OCI-LY3 (cell line): ENCODE measurements around the gene FOXB2.

Experiments used
- H2AFZ ChIP-seq: fragments of 200-600, 300-600 bp; shearing (Covaris generic); 2 replicates; pipeline ENCODE4 v1.6.0; 2014; ENCODE audit warnings: antibody characterized with exemption, low read depth, low read length
- H3K27ac ChIP-seq: fragments of 200-600, 300-600 bp; sonication (generic); 2 replicates; pipeline ENCODE4 v1.5.1; 2014; ENCODE audit warnings: mild to moderate bottlenecking, low read length, moderate library complexity, mixed read lengths
- H3K27me3 ChIP-seq: fragments of 200-600, 300-600 bp; sonication (generic); 2 replicates; pipeline ENCODE4 v1.6.1; 2014; ENCODE audit warnings: low read depth, low read length, mixed read lengths
- H3K36me3 ChIP-seq: fragments of 200-600, 300-600 bp; sonication (generic); replicated peaks from 2 replicates; pipeline ENCODE3; 2014; ENCODE audit warnings: low read depth, low read length, mixed read lengths
- H3K4me1 ChIP-seq: fragments of 300-600, 200-600 bp; sonication (generic); 2 replicates; pipeline ENCODE4 v1.6.1; 2014; ENCODE audit warnings: low read length, mixed read lengths
- H3K4me2 ChIP-seq: fragments of 200-600, 300-600 bp; sonication (generic); 2 replicates; pipeline ENCODE4 v1.6.1; 2014; ENCODE audit warnings: low read length, mixed read lengths
- H3K4me3 ChIP-seq: fragments of 300-600, 200-600 bp; sonication (generic); 2 replicates; pipeline ENCODE4 v1.5.1; 2014; ENCODE audit warnings: antibody characterized with exemption, mild to moderate bottlenecking, low read length, moderate library complexity
- H3K79me2 ChIP-seq: fragments of 300-600, 200-600 bp; shearing (Covaris generic); 2 replicates; pipeline ENCODE4 v1.6.1; 2014; ENCODE audit warnings: mild to moderate bottlenecking, low read length, mixed read lengths
- H3K9ac ChIP-seq: fragments of 300-600, 200-600 bp; shearing (Covaris generic); 2 replicates; pipeline ENCODE4 v1.6.0; 2014; ENCODE audit warnings: mild to moderate bottlenecking, low read length, moderate library complexity
- H3K9me3 ChIP-seq: fragments of 200-600, 300-600 bp; shearing (Covaris generic); 2 replicates; pipeline ENCODE4 v1.6.1; 2014; ENCODE audit warnings: low read length, mixed read lengths; ENCODE audit not compliant: insufficient read depth
- H4K20me1 ChIP-seq: fragments of 200-600, 300-600 bp; sonication (generic); 2 replicates; pipeline ENCODE4 v1.6.1; 2016; ENCODE audit warnings: low read length, mixed read lengths; ENCODE audit not compliant: insufficient read depth
- EZH2phosphoT487 ChIP-seq: fragments of 200-600 bp; shearing (Covaris generic); IDR thresholded peaks from 2 replicates; pipeline ENCODE4 v1.6.1; 2018; ENCODE audit warnings: antibody characterized with exemption, mixed run types, low read depth
- TF ChIP-seq, protein P1 (sequence below): fragments of 200-600, 300-600 bp; sonication (generic); IDR thresholded peaks from 2 replicates; pipeline ENCODE4 v1.5.1; 2014; ENCODE audit warnings: antibody characterized with exemption, low read length, low read depth

FOXB2 gene

DNA sequence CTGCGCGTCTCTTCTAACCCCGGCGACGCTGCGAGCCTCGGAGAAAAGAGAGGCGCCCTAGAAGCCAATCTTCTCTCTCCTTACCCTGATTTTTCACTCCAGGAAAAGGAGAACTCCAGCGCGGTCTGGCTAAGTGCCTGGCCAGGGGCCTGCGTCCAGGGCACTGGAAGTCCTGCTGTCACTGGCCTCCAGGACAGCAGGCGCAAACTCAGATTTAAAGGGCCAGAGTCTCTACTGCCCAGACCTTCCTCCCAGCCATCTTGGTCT is 553 bp upstream of the FOXB2 start:
- H3K4me2 ChIP-seq, result no peak overlapping the region
- H3K4me1 ChIP-seq, result no peaks in the 10 kb centered on the region
- H3K9ac ChIP-seq, result no peak overlapping the region
- H3K9me3 ChIP-seq, result no peaks in the 10 kb centered on the region
- H4K20me1 ChIP-seq, result no peaks in the 10 kb centered on the region
- no peaks in the 10 kb centered on the region for H3K36me3 ChIP-seq
- TF ChIP-seq, protein P1, sequence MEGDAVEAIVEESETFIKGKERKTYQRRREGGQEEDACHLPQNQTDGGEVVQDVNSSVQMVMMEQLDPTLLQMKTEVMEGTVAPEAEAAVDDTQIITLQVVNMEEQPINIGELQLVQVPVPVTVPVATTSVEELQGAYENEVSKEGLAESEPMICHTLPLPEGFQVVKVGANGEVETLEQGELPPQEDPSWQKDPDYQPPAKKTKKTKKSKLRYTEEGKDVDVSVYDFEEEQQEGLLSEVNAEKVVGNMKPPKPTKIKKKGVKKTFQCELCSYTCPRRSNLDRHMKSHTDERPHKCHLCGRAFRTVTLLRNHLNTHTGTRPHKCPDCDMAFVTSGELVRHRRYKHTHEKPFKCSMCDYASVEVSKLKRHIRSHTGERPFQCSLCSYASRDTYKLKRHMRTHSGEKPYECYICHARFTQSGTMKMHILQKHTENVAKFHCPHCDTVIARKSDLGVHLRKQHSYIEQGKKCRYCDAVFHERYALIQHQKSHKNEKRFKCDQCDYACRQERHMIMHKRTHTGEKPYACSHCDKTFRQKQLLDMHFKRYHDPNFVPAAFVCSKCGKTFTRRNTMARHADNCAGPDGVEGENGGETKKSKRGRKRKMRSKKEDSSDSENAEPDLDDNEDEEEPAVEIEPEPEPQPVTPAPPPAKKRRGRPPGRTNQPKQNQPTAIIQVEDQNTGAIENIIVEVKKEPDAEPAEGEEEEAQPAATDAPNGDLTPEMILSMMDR, result no peak
- TF ChIP-seq EZH2phosphoT487, result no peak
- no peaks in the 10 kb centered on the region for H3K79me2 ChIP-seq
- no peak overlapping the region for H2AFZ ChIP-seq
- H3K27ac ChIP-seq, result no peak overlapping the region
- no peak overlapping the region for H3K4me3 ChIP-seq
- no peaks in the 10 kb centered on the region for H3K27me3 ChIP-seq

DNA sequence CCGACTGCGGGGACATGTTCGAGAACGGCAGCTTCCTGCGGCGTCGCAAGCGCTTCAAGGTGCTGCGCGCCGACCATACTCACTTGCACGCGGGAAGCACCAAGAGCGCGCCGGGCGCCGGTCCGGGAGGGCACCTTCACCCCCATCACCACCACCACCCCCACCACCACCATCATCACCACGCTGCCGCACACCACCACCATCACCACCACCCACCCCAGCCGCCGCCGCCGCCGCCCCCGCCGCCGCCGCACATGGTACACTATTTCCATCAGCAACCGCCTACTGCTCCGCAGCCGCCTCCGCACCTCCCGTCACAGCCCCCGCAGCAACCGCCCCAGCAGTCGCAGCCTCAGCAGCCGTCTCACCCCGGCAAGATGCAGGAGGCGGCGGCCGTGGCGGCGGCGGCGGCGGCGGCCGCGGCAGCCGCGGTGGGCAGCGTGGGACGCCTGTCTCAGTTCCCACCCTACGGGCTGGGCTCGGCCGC is 514 bp downstream of the FOXB2 start:
- TF ChIP-seq EZH2phosphoT487, result no peak
- TF ChIP-seq, protein P1, result no peak
- no peak overlapping the region for H3K9ac ChIP-seq
- no peak overlapping the region for H3K27ac ChIP-seq
- H3K36me3 ChIP-seq, result no peaks in the 10 kb centered on the region
- H3K27me3 ChIP-seq, result no peaks in the 10 kb centered on the region
- H3K9me3 ChIP-seq, result no peaks in the 10 kb centered on the region
- H3K4me3 ChIP-seq, result no peak overlapping the region
- H3K4me1 ChIP-seq, result no peaks in the 10 kb centered on the region
- H3K4me2 ChIP-seq, result no peak overlapping the region
- H4K20me1 ChIP-seq, result no peaks in the 10 kb centered on the region
- no peaks in the 10 kb centered on the region for H3K79me2 ChIP-seq
- H2AFZ ChIP-seq, result no peak overlapping the region

DNA sequence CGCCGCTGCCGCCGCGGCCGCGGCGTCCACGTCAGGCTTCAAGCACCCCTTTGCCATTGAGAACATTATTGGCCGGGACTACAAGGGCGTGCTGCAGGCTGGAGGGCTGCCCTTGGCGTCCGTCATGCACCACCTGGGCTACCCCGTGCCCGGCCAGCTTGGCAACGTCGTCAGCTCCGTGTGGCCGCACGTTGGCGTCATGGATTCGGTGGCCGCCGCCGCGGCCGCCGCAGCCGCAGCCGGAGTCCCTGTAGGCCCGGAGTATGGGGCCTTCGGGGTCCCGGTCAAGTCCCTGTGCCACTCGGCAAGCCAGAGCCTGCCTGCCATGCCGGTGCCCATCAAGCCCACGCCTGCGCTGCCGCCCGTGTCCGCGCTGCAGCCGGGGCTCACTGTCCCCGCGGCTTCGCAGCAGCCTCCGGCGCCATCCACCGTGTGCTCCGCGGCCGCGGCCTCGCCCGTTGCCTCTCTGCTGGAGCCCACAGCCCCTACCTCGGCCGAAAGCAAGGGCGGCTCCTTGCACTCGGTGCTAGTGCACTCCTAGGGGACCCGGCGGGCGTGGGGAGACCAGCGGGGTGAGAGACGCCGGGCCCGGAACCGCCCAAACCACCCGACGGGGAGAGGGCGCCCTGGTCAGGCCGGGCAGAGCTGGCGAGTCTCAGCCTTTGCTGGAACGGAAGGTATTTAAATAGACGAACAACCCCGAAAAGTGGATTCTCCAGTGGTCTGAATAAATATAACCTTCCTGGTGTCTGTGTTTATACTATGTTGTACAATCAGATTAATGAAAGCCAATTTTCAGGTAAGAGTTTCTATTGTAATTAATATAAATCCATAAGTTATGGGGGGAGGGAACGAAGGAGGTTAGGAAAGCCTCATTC is 1.2 kb downstream of the FOXB2 start:
- TF ChIP-seq, protein P1, result no peak
- TF ChIP-seq EZH2phosphoT487, result no peak

DNA sequence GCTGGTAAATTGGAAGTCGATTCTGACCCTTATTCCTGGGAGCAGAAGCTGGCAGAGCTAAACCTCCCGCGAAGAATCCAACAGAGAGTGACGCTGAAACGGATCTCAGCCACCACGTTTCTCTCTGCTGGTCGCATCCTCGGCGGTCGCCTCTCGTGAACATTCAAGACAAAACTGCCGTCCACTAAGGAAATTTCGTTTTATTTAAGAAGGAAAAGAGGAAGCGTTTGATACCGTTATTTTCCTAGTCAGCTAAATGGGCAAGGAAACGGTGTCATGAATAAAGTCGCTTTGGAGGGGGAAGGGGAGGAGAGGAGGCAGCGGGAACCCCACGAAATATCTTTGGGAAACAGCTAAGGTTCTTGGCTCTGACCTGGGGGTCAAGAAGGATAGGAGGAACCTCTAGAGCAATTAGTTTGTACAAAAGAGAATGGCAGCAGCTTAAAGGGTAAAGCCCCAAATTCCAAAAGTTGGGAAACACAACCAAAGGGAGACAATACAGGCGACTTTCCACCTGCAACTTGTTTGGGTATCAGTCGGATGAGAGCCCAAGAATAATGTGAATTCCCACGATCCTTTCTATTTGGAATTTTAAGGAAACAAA is 1.9 kb downstream of the FOXB2 start:
- no peak overlapping the region for H2AFZ ChIP-seq
- H3K9ac ChIP-seq, result no peak overlapping the region
- TF ChIP-seq EZH2phosphoT487, result no peak
- no peak overlapping the region for H3K4me2 ChIP-seq
- H3K27me3 ChIP-seq, result no peaks in the 10 kb centered on the region
- H3K36me3 ChIP-seq, result no peaks in the 10 kb centered on the region
- no peaks in the 10 kb centered on the region for H3K79me2 ChIP-seq
- H3K9me3 ChIP-seq, result no peaks in the 10 kb centered on the region
- H3K4me1 ChIP-seq, result no peaks in the 10 kb centered on the region
- H3K4me3 ChIP-seq, result no peak overlapping the region
- no peaks in the 10 kb centered on the region for H4K20me1 ChIP-seq
- no peak overlapping the region for H3K27ac ChIP-seq

More for the DNA sequence above, 1.2 kb downstream of the FOXB2 start:
- Histone ChIP-seq H3K9me3 (no peaks in the 10 kb centered on the region), H3K4me3 (no peak overlapping the region), H3K4me2 (no peak overlapping the region), H4K20me1 (no peaks in the 10 kb centered on the region), H3K27ac (no peak overlapping the region), H3K79me2 (no peaks in the 10 kb centered on the region), H3K4me1 (no peaks in the 10 kb centered on the region), H3K27me3 (no peaks in the 10 kb centered on the region), H3K36me3 (no peaks in the 10 kb centered on the region), H2AFZ (no peak overlapping the region), H3K9ac (no peak overlapping the region)
